ENCODE results near the gene PCDH9.

DNA sequence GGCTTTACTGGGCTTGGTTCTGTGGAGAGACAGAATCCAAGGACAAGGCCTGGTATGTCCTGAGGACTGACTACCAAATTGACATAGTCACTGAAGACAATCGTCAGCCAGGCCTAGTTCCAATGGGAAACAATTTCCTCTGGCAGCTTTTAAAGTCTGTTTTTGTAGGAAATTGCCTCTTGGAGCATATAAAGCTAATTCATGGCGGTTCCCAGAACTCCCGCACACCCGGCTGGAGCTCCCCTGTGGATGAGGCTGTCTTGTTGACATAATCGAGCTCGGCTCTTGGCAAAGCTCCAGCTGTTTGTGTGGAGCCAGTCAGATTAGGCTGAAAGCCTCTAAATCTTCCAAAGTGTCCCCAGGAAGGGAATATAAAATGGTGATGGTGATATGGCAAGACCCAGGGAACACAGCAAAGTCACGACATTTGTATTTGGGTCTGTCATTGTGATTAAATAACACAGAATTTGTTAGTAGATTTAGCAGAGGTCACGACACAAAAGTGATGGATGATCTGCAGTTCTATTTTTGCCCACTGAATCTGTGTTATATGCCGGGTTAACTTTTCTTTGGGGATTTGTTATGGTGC, 395.0 kb downstream of the PCDH9 start:
- TF ChIP-seq, protein P1, sequence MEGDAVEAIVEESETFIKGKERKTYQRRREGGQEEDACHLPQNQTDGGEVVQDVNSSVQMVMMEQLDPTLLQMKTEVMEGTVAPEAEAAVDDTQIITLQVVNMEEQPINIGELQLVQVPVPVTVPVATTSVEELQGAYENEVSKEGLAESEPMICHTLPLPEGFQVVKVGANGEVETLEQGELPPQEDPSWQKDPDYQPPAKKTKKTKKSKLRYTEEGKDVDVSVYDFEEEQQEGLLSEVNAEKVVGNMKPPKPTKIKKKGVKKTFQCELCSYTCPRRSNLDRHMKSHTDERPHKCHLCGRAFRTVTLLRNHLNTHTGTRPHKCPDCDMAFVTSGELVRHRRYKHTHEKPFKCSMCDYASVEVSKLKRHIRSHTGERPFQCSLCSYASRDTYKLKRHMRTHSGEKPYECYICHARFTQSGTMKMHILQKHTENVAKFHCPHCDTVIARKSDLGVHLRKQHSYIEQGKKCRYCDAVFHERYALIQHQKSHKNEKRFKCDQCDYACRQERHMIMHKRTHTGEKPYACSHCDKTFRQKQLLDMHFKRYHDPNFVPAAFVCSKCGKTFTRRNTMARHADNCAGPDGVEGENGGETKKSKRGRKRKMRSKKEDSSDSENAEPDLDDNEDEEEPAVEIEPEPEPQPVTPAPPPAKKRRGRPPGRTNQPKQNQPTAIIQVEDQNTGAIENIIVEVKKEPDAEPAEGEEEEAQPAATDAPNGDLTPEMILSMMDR (conservative IDR thresholded peaks at IDR 0.05; ENCODE audit: low read depth in 2 of 2), result no peak
- TF ChIP-seq EZH2 (IDR thresholded peaks at IDR 0.05; ENCODE audit: low read depth, unreplicated experiment) (no peak), NANOG (IDR thresholded peaks at IDR 0.05; ENCODE audit: borderline replicate concordance) (no peak), POLR2AphosphoS5 (IDR thresholded peaks at IDR 0.05; ENCODE audit: low read depth) (no peak), CREB1 (CRISPR knock-in tag; IDR thresholded peaks at IDR 0.05; ENCODE audit: low read depth) (no peak), EZH2phosphoT487 (IDR thresholded peaks at IDR 0.05; ENCODE audit: unreplicated experiment) (no peak), JUNB (IDR thresholded peaks at IDR 0.05; ENCODE audit: unreplicated experiment) (no peak), ZNF114 (CRISPR knock-in tag; IDR thresholded peaks at IDR 0.05) (no peak), ZNF331 (CRISPR knock-in tag; IDR thresholded peaks at IDR 0.05; ENCODE audit: low read depth) (no peak)
- TF ChIP-seq, protein P2, sequence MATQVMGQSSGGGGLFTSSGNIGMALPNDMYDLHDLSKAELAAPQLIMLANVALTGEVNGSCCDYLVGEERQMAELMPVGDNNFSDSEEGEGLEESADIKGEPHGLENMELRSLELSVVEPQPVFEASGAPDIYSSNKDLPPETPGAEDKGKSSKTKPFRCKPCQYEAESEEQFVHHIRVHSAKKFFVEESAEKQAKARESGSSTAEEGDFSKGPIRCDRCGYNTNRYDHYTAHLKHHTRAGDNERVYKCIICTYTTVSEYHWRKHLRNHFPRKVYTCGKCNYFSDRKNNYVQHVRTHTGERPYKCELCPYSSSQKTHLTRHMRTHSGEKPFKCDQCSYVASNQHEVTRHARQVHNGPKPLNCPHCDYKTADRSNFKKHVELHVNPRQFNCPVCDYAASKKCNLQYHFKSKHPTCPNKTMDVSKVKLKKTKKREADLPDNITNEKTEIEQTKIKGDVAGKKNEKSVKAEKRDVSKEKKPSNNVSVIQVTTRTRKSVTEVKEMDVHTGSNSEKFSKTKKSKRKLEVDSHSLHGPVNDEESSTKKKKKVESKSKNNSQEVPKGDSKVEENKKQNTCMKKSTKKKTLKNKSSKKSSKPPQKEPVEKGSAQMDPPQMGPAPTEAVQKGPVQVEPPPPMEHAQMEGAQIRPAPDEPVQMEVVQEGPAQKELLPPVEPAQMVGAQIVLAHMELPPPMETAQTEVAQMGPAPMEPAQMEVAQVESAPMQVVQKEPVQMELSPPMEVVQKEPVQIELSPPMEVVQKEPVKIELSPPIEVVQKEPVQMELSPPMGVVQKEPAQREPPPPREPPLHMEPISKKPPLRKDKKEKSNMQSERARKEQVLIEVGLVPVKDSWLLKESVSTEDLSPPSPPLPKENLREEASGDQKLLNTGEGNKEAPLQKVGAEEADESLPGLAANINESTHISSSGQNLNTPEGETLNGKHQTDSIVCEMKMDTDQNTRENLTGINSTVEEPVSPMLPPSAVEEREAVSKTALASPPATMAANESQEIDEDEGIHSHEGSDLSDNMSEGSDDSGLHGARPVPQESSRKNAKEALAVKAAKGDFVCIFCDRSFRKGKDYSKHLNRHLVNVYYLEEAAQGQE (IDR thresholded peaks at IDR 0.05; ENCODE audit: unreplicated experiment), result no peak
- TF ChIP-seq, protein P3, sequence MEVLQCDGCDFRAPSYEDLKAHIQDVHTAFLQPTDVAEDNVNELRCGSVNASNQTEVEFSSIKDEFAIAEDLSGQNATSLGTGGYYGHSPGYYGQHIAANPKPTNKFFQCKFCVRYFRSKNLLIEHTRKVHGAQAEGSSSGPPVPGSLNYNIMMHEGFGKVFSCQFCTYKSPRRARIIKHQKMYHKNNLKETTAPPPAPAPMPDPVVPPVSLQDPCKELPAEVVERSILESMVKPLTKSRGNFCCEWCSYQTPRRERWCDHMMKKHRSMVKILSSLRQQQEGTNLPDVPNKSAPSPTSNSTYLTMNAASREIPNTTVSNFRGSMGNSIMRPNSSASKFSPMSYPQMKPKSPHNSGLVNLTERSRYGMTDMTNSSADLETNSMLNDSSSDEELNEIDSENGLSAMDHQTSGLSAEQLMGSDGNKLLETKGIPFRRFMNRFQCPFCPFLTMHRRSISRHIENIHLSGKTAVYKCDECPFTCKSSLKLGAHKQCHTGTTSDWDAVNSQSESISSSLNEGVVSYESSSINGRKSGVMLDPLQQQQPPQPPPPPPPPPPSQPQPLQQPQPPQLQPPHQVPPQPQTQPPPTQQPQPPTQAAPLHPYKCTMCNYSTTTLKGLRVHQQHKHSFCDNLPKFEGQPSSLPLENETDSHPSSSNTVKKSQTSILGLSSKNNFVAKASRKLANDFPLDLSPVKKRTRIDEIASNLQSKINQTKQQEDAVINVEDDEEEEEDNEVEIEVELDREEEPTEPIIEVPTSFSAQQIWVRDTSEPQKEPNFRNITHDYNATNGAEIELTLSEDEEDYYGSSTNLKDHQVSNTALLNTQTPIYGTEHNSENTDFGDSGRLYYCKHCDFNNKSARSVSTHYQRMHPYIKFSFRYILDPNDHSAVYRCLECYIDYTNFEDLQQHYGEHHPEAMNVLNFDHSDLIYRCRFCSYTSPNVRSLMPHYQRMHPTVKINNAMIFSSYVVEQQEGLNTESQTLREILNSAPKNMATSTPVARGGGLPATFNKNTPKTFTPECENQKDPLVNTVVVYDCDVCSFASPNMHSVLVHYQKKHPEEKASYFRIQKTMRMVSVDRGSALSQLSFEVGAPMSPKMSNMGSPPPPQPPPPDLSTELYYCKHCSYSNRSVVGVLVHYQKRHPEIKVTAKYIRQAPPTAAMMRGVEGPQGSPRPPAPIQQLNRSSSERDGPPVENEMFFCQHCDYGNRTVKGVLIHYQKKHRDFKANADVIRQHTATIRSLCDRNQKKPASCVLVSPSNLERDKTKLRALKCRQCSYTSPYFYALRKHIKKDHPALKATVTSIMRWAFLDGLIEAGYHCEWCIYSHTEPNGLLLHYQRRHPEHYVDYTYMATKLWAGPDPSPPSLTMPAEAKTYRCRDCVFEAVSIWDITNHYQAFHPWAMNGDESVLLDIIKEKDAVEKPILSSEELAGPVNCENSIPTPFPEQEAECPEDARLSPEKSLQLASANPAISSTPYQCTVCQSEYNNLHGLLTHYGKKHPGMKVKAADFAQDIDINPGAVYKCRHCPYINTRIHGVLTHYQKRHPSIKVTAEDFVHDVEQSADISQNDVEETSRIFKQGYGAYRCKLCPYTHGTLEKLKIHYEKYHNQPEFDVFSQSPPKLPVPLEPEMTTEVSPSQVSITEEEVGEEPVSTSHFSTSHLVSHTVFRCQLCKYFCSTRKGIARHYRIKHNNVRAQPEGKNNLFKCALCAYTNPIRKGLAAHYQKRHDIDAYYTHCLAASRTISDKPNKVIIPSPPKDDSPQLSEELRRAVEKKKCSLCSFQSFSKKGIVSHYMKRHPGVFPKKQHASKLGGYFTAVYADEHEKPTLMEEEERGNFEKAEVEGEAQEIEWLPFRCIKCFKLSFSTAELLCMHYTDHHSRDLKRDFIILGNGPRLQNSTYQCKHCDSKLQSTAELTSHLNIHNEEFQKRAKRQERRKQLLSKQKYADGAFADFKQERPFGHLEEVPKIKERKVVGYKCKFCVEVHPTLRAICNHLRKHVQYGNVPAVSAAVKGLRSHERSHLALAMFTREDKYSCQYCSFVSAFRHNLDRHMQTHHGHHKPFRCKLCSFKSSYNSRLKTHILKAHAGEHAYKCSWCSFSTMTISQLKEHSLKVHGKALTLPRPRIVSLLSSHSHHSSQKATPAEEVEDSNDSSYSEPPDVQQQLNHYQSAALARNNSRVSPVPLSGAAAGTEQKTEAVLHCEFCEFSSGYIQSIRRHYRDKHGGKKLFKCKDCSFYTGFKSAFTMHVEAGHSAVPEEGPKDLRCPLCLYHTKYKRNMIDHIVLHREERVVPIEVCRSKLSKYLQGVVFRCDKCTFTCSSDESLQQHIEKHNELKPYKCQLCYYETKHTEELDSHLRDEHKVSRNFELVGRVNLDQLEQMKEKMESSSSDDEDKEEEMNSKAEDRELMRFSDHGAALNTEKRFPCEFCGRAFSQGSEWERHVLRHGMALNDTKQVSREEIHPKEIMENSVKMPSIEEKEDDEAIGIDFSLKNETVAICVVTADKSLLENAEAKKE (CRISPR knock-in tag; IDR thresholded peaks at IDR 0.05), result no peak
- TF ChIP-seq, protein P4, sequence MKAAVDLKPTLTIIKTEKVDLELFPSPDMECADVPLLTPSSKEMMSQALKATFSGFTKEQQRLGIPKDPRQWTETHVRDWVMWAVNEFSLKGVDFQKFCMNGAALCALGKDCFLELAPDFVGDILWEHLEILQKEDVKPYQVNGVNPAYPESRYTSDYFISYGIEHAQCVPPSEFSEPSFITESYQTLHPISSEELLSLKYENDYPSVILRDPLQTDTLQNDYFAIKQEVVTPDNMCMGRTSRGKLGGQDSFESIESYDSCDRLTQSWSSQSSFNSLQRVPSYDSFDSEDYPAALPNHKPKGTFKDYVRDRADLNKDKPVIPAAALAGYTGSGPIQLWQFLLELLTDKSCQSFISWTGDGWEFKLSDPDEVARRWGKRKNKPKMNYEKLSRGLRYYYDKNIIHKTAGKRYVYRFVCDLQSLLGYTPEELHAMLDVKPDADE (IDR thresholded peaks at IDR 0.05), result no peak

Measured in GM23338 (cell line).